ENCODE measurements around the gene ABCA8. TPM values are rescaled to one million over a fixed set of nuclear protein-coding genes. Genes with fewer than 3 reads are reported as not detected.

The ABCA8 gene
- total RNA-seq, 1 donor: 2.2 TPM

- TF ChIP-seq CTCF (IDR thresholded peaks at IDR 0.05; ENCODE audit: insufficient read depth, low read depth, low read length): no peak
- peak; percentile 89 for DNase-seq (ENCODE audit: low read depth)
- H3K4me3 ChIP-seq (ENCODE audit: low read depth, low read length): no peak overlapping the region
Measured at GRCh38 chr17:68821860-68822696, 133.1 kb downstream of the ABCA8 start.

DNA sequence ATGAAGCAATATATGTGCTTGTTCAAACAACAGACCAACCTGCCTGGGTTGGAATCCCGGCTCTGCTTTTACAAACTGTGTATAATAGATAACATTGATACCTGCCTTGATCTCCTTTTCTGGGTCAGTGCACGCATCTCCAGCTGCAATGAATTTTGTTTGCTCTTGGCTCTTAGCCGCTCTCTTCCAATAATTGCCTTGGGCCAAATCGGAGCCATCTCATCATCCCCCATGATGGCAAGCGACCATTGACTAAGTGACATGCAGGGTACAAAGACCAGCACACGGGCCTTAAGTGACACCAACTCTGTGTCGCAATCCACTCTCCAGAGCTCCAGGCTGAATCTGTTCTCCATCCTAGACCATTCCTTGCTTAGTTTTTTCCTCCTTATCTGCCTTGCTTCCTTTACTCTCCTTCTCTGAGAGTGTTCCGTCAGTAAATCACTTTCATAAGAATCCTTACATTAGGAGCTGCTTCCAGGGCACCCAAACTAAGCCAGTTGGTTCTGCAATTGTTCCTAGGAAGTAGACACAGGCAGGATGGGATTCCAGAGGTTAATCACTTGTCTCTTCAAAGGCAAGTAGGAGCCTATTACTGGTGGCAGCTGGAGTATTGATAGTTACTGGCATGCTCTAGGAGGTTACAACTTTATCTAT is 134.2 kb downstream of the ABCA8 start:
- TF ChIP-seq CTCF (IDR thresholded peaks at IDR 0.05; ENCODE audit: insufficient read depth, low read depth, low read length): no peak
- DNase-seq (ENCODE audit: low read depth): peak; percentile 33
- no peak overlapping the region for H3K4me3 ChIP-seq (ENCODE audit: low read depth, low read length)

GRCh38 chr17:68820476-68820824 is 134.7 kb downstream of the ABCA8 start:
- TF ChIP-seq CTCF (IDR thresholded peaks at IDR 0.05; ENCODE audit: insufficient read depth, low read depth, low read length): no peak
- no peak overlapping the region for H3K4me3 ChIP-seq (ENCODE audit: low read depth, low read length)
- peak; percentile 61 for DNase-seq (ENCODE audit: low read depth)

GRCh38 chr17:68819465-68819864 is 135.7 kb downstream of the ABCA8 start:
- DNase-seq (ENCODE audit: low read depth): no peak
- TF ChIP-seq CTCF (IDR thresholded peaks at IDR 0.05; ENCODE audit: insufficient read depth, low read depth, low read length): no peak
- H3K4me3 ChIP-seq (ENCODE audit: low read depth, low read length): no peak overlapping the region

Other genes starting within 250 kb of the ABCA8 start
- gene ABCA9, start 105.5 kb upstream of the ABCA8 start, total RNA-seq: 2.2 and 2.3 TPM in 2 replicates
- gene ABCA6, start 186.5 kb upstream of the ABCA8 start, total RNA-seq: 3.9 and 6.4 TPM in 2 replicates